Neural progenitor cell (in vitro differentiated cells): ENCODE results near the gene HS6ST3. TPM values are rescaled to one million over a fixed set of nuclear protein-coding genes. Genes with fewer than 3 reads are reported as not detected.

Experiments
- DNase-seq: peaks from one replicate; pipeline ENCODE4 v3.0.0-alpha.2; 2016; ENCODE audit warnings: low spot score
- H2AFZ ChIP-seq: fragments of 200-600 bp; sonication (generic); replicated peaks from 2 replicates; pipeline ENCODE4 v1.6.1; 2016; ENCODE audit warnings: antibody characterized with exemption
- H3F3A ChIP-seq: fragments of 200-600 bp; sonication (generic); 2 replicates; pipeline ENCODE4 v1.6.1; 2016; ENCODE audit warnings: antibody characterized with exemption, low read depth
- H3K27ac ChIP-seq: fragments of 200-600 bp; sonication (generic); 2 replicates; pipeline ENCODE4 v1.5.1; 2016; ENCODE audit warnings: mild to moderate bottlenecking
- H3K27me3 ChIP-seq: fragments of 200-600 bp; sonication (generic); 2 replicates; pipeline ENCODE4 v1.6.1; 2016; ENCODE audit warnings: mild to moderate bottlenecking, moderate library complexity
- H3K36me3 ChIP-seq: fragments of 200-600 bp; sonication (generic); 2 replicates; pipeline ENCODE4 v1.5.1; 2016
- H3K4me1 ChIP-seq: fragments of 200-600 bp; sonication (generic); 2 replicates; pipeline ENCODE4 v1.6.1; 2016; ENCODE audit warnings: mixed run types
- H3K4me2 ChIP-seq: fragments of 200-600 bp; sonication (generic); 2 replicates; pipeline ENCODE4 v1.6.1; 2016
- H3K4me3 ChIP-seq: fragments of 200-600 bp; sonication (generic); 2 replicates; pipeline ENCODE4 v1.5.1; 2016
- H3K79me2 ChIP-seq: fragments of 200-600 bp; sonication (generic); 2 replicates; pipeline ENCODE4 v1.6.1; 2016; ENCODE audit warnings: low read depth
- H3K9ac ChIP-seq: fragments of 200-600 bp; sonication (generic); 2 replicates; pipeline ENCODE4 v1.6.1; 2016
- H3K9me3 ChIP-seq: fragments of 200-600 bp; sonication (generic); 2 replicates; pipeline ENCODE4 v1.5.1; 2016; ENCODE audit warnings: low read depth
- H4K20me1 ChIP-seq: fragments of 200-600 bp; sonication (generic); 2 replicates; pipeline ENCODE4 v1.6.1; 2016; ENCODE audit warnings: low read depth
- H3K27ac Mint-ChIP-seq: 3 replicates; pipeline ENCODE4 v1.8.0; 2021; ENCODE audit warnings: mixed read lengths
- H3K27me3 Mint-ChIP-seq: 2 replicates; pipeline ENCODE4 v1.8.0; 2022; ENCODE audit warnings: low read depth, mild to moderate bottlenecking, inconsistent platforms, moderate library complexity, mixed read lengths; ENCODE audit not compliant: insufficient read depth
- H3K36me3 Mint-ChIP-seq: 3 replicates; pipeline ENCODE4 v1.8.0; 2021; ENCODE audit warnings: mixed read lengths
- H3K4me1 Mint-ChIP-seq: 3 replicates; pipeline ENCODE4 v1.8.0; 2021; ENCODE audit warnings: mixed read lengths
- H3K4me3 Mint-ChIP-seq: 3 replicates; pipeline ENCODE4 v1.8.0; 2021; ENCODE audit warnings: mild to moderate bottlenecking, moderate library complexity, mixed read lengths
- H3K9me3 Mint-ChIP-seq: 3 replicates; pipeline ENCODE4 v1.8.0; 2020; ENCODE audit warnings: mixed read lengths
- CTCF ChIP-seq: fragments of 200-600 bp; sonication (generic); IDR thresholded peaks from 2 replicates; pipeline ENCODE4 v1.5.1; 2017; ENCODE audit warnings: antibody characterized with exemption, mild to moderate bottlenecking
- EZH2 ChIP-seq: fragments of 200-600 bp; sonication (generic); IDR thresholded peaks from 2 replicates; pipeline ENCODE4 v1.6.1; 2017; ENCODE audit warnings: antibody characterized with exemption, mild to moderate bottlenecking, moderate library complexity
- EZH2phosphoT487 ChIP-seq: fragments of 200-600 bp; sonication (generic); IDR thresholded peaks from 2 replicates; pipeline ENCODE4 v1.6.1; 2017; ENCODE audit warnings: antibody characterized with exemption
- total RNA-seq: library from RNA; depleted of rRNA; stranded (reverse); fragments of >200 nt; gene quantifications from 2 replicates; pipeline ENCODE4 v1.2.3, GENCODE V29; 2015; ENCODE audit warnings: low replicate concordance

Gene HS6ST3
- total RNA-seq, 1 donor from 2014 or later = 0.39 TPM

DNA sequence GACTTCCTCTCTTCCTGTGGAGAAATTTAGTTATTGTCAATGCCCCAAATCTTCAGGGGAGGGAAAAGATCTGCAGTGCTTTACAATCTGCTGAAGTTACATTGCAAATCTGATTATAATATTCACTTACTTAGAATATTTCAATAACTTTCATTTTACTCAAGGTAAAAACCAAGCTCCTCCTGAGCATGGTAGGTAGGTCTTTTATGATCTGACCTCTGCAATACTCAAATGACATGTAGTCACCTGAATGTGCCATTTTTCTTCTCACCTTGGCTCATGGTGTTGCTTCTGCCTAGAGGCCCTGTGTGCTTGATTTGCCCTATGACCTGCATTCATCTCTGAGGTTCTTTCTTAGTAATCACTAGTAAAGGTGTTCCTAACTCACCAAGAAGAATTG is 331.4 kb downstream of the HS6ST3 start:
- no peaks in the 10 kb centered on the region for H3K4me1 Mint-ChIP-seq
- Histone ChIP-seq H2AFZ (no peak overlapping the region), H3K9me3 (no peaks in the 10 kb centered on the region), H3K27ac (no peak overlapping the region), H3K9ac (no peak overlapping the region), H3K36me3 (no peaks in the 10 kb centered on the region), H3K4me3 (no peak overlapping the region), H3K27me3 (no peaks in the 10 kb centered on the region), H3K79me2 (no peaks in the 10 kb centered on the region), H3K4me2 (no peak overlapping the region), H3F3A (no peaks in the 10 kb centered on the region), H3K4me1 (no peaks in the 10 kb centered on the region), H4K20me1 (no peaks in the 10 kb centered on the region)
- TF ChIP-seq EZH2 (no peak), CTCF (no peak), EZH2phosphoT487 (no peak)
- H3K36me3 Mint-ChIP-seq = no peaks in the 10 kb centered on the region
- no peaks in the 10 kb centered on the region for H3K27me3 Mint-ChIP-seq
- H3K4me3 Mint-ChIP-seq = no peak overlapping the region
- DNase-seq = no peak
- H3K27ac Mint-ChIP-seq = no peak overlapping the region
- H3K9me3 Mint-ChIP-seq = no peaks in the 10 kb centered on the region

GRCh38 chr13:96422002-96422401 is 332.1 kb downstream of the HS6ST3 start:
- Histone ChIP-seq H3K36me3 (no peaks in the 10 kb centered on the region), H3K9ac (no peak overlapping the region), H3K9me3 (no peaks in the 10 kb centered on the region), H3K27me3 (no peaks in the 10 kb centered on the region), H2AFZ (no peak overlapping the region), H3K4me2 (no peak overlapping the region), H3K4me3 (no peak overlapping the region), H3K79me2 (no peaks in the 10 kb centered on the region), H3K4me1 (no peaks in the 10 kb centered on the region), H3F3A (no peaks in the 10 kb centered on the region), H4K20me1 (no peaks in the 10 kb centered on the region), H3K27ac (no peak overlapping the region)
- no peaks in the 10 kb centered on the region for H3K4me1 Mint-ChIP-seq
- H3K27ac Mint-ChIP-seq = no peak overlapping the region
- no peak for DNase-seq
- TF ChIP-seq CTCF = no peak
- no peak for TF ChIP-seq EZH2
- no peak for TF ChIP-seq EZH2phosphoT487
- no peaks in the 10 kb centered on the region for H3K36me3 Mint-ChIP-seq
- no peaks in the 10 kb centered on the region for H3K27me3 Mint-ChIP-seq
- H3K9me3 Mint-ChIP-seq = no peaks in the 10 kb centered on the region
- H3K4me3 Mint-ChIP-seq = no peak overlapping the region

DNA sequence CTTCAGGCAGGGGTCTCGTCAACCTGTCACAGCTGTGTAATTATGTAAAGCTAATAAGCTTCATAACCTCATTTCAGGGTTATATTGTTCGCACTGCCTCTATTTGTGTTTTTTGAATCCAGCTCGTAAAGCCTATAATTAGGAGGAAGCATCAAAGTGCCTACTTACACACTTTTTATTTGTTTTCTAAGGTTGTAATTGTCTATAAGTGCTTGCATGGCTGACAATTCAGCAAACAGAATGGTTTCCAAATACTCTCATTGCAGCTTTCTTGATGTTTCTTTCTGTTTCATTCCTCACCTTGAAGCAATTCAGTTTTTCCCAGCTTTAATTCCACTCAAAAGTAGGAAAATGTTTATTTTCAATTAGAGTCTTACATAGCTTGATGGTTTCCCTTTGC is 336.3 kb downstream of the HS6ST3 start:
- no peak overlapping the region for H3K4me3 ChIP-seq
- Mint-ChIP-seq H3K4me3 (no peak overlapping the region), H3K27ac (no peak overlapping the region), H3K36me3 (no peaks in the 10 kb centered on the region), H3K4me1 (no peaks in the 10 kb centered on the region), H3K27me3 (peaks cover 2% of the 10 kb centered on the region), H3K9me3 (no peaks in the 10 kb centered on the region)
- no peak overlapping the region for H2AFZ ChIP-seq
- H3F3A ChIP-seq = no peaks in the 10 kb centered on the region
- no peaks in the 10 kb centered on the region for H4K20me1 ChIP-seq
- no peak overlapping the region for H3K4me2 ChIP-seq
- DNase-seq = no peak
- no peaks in the 10 kb centered on the region for H3K36me3 ChIP-seq
- no peak for TF ChIP-seq CTCF
- TF ChIP-seq EZH2phosphoT487 = no peak
- TF ChIP-seq EZH2 = no peak
- no peak overlapping the region for H3K9ac ChIP-seq
- H3K27me3 ChIP-seq = no peaks in the 10 kb centered on the region
- no peaks in the 10 kb centered on the region for H3K4me1 ChIP-seq
- no peaks in the 10 kb centered on the region for H3K79me2 ChIP-seq
- no peak overlapping the region for H3K27ac ChIP-seq
- H3K9me3 ChIP-seq = no peaks in the 10 kb centered on the region

DNA sequence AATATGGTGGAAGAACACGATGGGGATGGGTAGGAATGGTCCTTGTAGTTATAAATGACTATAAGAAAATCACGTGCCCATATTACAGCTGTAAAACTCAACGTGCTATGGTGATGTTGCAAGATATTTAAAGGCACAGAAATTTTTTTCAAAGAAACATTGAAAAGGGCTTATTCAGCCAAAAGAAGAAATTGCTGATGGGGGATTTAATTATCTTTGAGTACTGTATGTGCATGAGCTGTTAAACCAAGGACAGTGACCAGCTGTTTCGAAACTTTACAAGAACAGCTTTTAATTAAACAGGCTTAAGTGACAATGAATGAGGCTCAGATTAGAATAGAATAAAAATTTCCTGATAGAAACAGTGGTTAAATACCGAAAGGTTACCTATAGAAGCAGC is 339.0 kb downstream of the HS6ST3 start:
- Histone ChIP-seq H3K4me2 (no peak overlapping the region), H3K9me3 (no peaks in the 10 kb centered on the region), H3K36me3 (no peaks in the 10 kb centered on the region), H3F3A (no peaks in the 10 kb centered on the region), H3K79me2 (no peaks in the 10 kb centered on the region), H3K4me1 (no peaks in the 10 kb centered on the region), H2AFZ (no peak overlapping the region), H3K27me3 (no peaks in the 10 kb centered on the region), H4K20me1 (no peaks in the 10 kb centered on the region), H3K4me3 (no peak overlapping the region), H3K27ac (no peak overlapping the region), H3K9ac (no peak overlapping the region)
- H3K27me3 Mint-ChIP-seq = peaks cover 2% of the 10 kb centered on the region
- no peak for TF ChIP-seq CTCF
- TF ChIP-seq EZH2phosphoT487 = no peak
- TF ChIP-seq EZH2 = no peak
- no peaks in the 10 kb centered on the region for H3K4me1 Mint-ChIP-seq
- no peak for DNase-seq
- H3K4me3 Mint-ChIP-seq = no peak overlapping the region
- H3K36me3 Mint-ChIP-seq = no peaks in the 10 kb centered on the region
- no peak overlapping the region for H3K27ac Mint-ChIP-seq
- no peaks in the 10 kb centered on the region for H3K9me3 Mint-ChIP-seq
